Central memory CD8-positive, alpha-beta T cell (primary cell): ENCODE results near the gene CSNK2A3.

Experiments used
- ATAC-seq: fragments of 150-1000 bp; cut with Tn5 transposase; replicated peaks from 2 replicates; pipeline ENCODE4 v1.10.0; 2022; ENCODE audit warnings: mild to moderate bottlenecking, moderate FRiP score, moderate number of reproducible peaks; ENCODE audit not compliant: poor library complexity, severe bottlenecking; ENCODE audit errors: extremely low read depth
- DNase-seq, 2 donors: peaks; one replicate each; pipeline ENCODE4 v3.0.0; 2021; ENCODE audit warnings: low spot score in 2 of 2
- H3K27ac Mint-ChIP-seq: one replicate; pipeline ENCODE4 v1.8.0; 2022; ENCODE audit warnings: low read depth, mild to moderate bottlenecking, moderate library complexity, mixed read lengths
- H3K27me3 Mint-ChIP-seq: one replicate; pipeline ENCODE4 v1.8.0; 2022; ENCODE audit warnings: mixed read lengths
- H3K36me3 Mint-ChIP-seq: one replicate; pipeline ENCODE4 v1.8.0; 2022; ENCODE audit warnings: mild to moderate bottlenecking, moderate library complexity, mixed read lengths; ENCODE audit not compliant: insufficient read depth
- H3K4me1 Mint-ChIP-seq: one replicate; pipeline ENCODE4 v1.8.0; 2022; ENCODE audit warnings: mixed read lengths
- H3K4me3 Mint-ChIP-seq: one replicate; pipeline ENCODE4 v1.8.0; 2022; ENCODE audit warnings: mild to moderate bottlenecking, moderate library complexity, mixed read lengths
- H3K9me3 Mint-ChIP-seq: one replicate; pipeline ENCODE4 v1.8.0; 2022; ENCODE audit warnings: mixed read lengths

Gene CSNK2A3

GRCh38 chr11:11389238-11389637 is 36.2 kb upstream of the CSNK2A3 start:
- H3K27me3 Mint-ChIP-seq = peaks cover 23% of the 10 kb centered on the region
- no peak for ATAC-seq
- H3K9me3 Mint-ChIP-seq = no peaks in the 10 kb centered on the region
- no peak for DNase-seq
- no peaks in the 10 kb centered on the region for H3K4me1 Mint-ChIP-seq
- no peaks in the 10 kb centered on the region for H3K36me3 Mint-ChIP-seq
- no peak overlapping the region for H3K4me3 Mint-ChIP-seq
- H3K27ac Mint-ChIP-seq = no peak overlapping the region

DNA sequence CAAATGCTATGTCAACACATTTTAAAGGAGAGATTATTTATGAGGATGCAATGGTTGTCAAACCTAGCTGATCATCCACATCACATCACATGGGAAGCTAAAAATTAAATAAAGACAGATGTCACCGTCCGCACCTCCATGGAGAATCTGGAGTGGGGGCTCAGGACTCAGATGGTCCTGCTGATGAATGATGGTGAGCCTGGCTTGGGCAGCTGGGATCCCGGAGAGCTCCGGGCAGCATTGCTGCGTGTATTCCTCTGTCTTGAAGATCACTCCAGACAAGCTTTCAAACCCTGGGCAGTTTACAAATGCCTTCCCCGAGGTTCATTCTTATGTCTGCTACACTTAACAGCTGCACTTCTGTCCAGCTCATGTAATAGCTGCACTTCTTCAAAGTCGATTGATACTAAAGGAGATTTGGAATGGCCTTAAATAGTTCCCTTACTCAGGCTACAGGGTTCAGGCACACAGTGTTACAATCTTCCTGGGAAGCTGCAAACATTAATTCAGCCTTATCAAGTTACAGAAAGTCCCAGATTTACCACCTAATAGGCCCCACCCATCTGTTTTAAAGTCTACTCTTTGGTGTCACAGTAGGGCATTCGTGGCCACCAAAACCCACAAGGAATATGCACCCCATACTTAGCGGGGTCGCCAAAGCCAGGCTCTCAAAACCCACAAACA is 34.7 kb upstream of the CSNK2A3 start:
- Mint-ChIP-seq H3K4me3 (no peak overlapping the region), H3K9me3 (no peaks in the 10 kb centered on the region), H3K4me1 (no peaks in the 10 kb centered on the region), H3K27me3 (peaks cover 31% of the 10 kb centered on the region), H3K36me3 (no peaks in the 10 kb centered on the region), H3K27ac (no peak overlapping the region)
- DNase-seq = no peak
- no peak for ATAC-seq

DNA sequence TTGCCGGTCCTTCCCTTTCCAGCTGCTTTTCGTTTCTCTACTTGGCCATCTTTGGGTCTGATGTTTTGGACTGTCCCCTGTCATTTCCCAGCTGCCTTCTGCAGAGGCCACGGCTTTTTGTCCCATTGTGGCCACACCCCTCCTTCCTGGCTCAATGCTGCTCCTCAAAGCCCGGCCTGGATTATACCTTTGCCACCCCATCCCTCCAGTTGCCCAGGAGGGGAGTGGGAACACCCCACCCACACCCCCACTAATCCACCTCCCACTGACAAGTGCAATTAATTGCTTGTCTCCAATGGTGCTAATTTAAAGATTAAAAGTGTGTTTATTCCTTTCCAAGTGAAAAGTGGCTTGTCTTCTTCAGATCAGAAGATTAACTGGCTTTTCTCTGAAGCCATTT is 34.2 kb upstream of the CSNK2A3 start:
- DNase-seq = no peak
- Mint-ChIP-seq H3K4me1 (no peaks in the 10 kb centered on the region), H3K36me3 (no peaks in the 10 kb centered on the region), H3K4me3 (no peak overlapping the region), H3K9me3 (no peaks in the 10 kb centered on the region), H3K27ac (no peak overlapping the region), H3K27me3 (peaks cover 32% of the 10 kb centered on the region)
- ATAC-seq = no peak

GRCh38 chr11:11384829-11385228 is 31.8 kb upstream of the CSNK2A3 start:
- no peaks in the 10 kb centered on the region for H3K4me1 Mint-ChIP-seq
- H3K36me3 Mint-ChIP-seq = no peaks in the 10 kb centered on the region
- DNase-seq = no peak
- H3K4me3 Mint-ChIP-seq = no peak overlapping the region
- no peak overlapping the region for H3K27ac Mint-ChIP-seq
- ATAC-seq = no peak
- no peaks in the 10 kb centered on the region for H3K9me3 Mint-ChIP-seq
- H3K27me3 Mint-ChIP-seq = peaks cover 32% of the 10 kb centered on the region

DNA sequence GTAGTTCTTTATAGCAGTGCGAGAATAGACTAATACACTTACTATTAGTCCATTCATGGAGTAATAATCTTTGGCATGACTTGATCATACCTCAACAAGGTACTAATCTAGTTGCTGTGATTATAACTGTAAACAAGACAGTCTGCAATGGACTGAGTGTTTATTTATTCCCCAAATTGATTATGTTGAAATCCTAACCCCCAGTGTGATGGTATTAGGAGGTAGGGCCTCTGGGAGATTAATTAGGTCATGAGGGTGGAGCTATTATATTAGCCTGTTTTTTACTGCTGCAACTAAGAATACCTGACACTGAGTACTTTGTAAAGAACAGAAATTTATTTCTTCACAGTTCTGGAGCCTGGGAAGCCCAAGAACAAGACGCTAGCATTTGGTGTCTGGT is 30.9 kb upstream of the CSNK2A3 start:
- ATAC-seq = no peak
- Mint-ChIP-seq H3K27ac (no peak overlapping the region), H3K4me3 (no peak overlapping the region), H3K4me1 (no peaks in the 10 kb centered on the region), H3K36me3 (peaks cover 2% of the 10 kb centered on the region), H3K27me3 (peaks cover 30% of the 10 kb centered on the region), H3K9me3 (no peaks in the 10 kb centered on the region)
- no peak for DNase-seq

GRCh38 chr11:11382858-11383532 is 29.9 kb upstream of the CSNK2A3 start:
- DNase-seq (no peak), ATAC-seq (no peak)
- Mint-ChIP-seq H3K9me3 (no peaks in the 10 kb centered on the region), H3K27ac (no peak overlapping the region), H3K4me1 (no peaks in the 10 kb centered on the region), H3K27me3 (peaks cover 20% of the 10 kb centered on the region), H3K36me3 (peaks cover 2% of the 10 kb centered on the region), H3K4me3 (no peak overlapping the region)

DNA sequence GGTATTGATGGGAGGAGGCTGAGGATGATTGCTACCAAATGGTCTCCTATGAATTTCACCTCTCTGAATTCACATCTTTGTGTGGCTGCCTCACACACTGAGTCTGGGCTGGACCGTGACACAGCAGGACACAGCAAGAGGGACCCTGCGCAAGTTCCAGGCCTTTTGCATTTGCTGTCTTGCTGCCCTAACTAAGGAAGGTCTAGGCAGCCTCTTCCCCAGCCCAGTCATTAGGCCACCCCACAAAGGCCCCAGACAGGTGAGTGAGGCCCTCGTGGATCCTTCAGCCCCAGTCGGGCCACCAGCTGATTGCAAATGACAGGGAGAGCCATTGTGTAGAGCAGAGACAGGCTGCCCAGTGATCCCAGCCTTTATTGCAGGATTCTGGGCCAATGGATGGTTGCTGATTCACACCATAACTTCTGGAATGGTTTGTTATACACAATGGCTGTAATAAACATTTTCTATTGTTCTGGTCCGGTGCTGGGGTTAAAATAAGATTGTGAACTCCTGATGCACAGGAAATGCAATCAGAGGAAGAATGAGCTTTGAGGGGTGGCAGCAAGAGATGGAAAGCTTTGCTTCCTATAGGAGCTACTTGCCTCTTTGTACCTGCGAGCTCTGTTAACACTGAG is 28.5 kb upstream of the CSNK2A3 start:
- Mint-ChIP-seq H3K36me3 (peaks cover 2% of the 10 kb centered on the region), H3K9me3 (no peaks in the 10 kb centered on the region), H3K27ac (no peak overlapping the region), H3K4me1 (no peaks in the 10 kb centered on the region), H3K27me3 (peaks cover 10% of the 10 kb centered on the region), H3K4me3 (no peak overlapping the region)
- DNase-seq (no peak), ATAC-seq (no peak)

DNA sequence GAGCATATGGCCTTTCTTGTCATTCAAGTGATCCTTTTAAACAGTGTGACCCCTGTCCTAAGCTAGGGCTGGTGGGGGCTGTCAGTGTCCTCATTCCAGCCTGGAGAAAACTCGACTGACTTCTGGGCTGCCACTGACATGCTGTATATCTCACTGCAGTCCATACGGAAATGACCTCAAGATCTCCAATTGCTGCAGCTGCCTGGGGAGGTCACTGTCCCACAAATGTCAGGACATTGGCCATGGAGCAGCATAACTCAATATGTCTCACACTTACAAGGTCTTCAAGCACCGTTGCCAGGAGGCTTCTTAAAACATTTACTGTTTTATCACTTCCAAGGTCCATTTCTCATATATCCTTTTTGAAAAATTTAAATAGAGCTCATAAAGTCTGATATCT is 27.8 kb upstream of the CSNK2A3 start:
- H3K27ac Mint-ChIP-seq = no peak overlapping the region
- peaks cover 2% of the 10 kb centered on the region for H3K36me3 Mint-ChIP-seq
- H3K4me1 Mint-ChIP-seq = no peaks in the 10 kb centered on the region
- H3K27me3 Mint-ChIP-seq = peaks cover 10% of the 10 kb centered on the region
- no peaks in the 10 kb centered on the region for H3K9me3 Mint-ChIP-seq
- ATAC-seq (no peak), DNase-seq (no peak)
- H3K4me3 Mint-ChIP-seq = no peak overlapping the region

- H3K9me3 Mint-ChIP-seq = no peaks in the 10 kb centered on the region
- no peaks in the 10 kb centered on the region for H3K4me1 Mint-ChIP-seq
- H3K27ac Mint-ChIP-seq = no peak overlapping the region
- H3K36me3 Mint-ChIP-seq = peaks cover 2% of the 10 kb centered on the region
- H3K4me3 Mint-ChIP-seq = no peak overlapping the region
- H3K27me3 Mint-ChIP-seq = peaks cover 10% of the 10 kb centered on the region
- no peak for ATAC-seq
- DNase-seq = no peak
Observed at GRCh38 chr11:11380340-11380739, 27.3 kb upstream of the CSNK2A3 start.

GRCh38 chr11:11379661-11380060 is 26.6 kb upstream of the CSNK2A3 start:
- no peak overlapping the region for H3K27ac Mint-ChIP-seq
- peaks cover 2% of the 10 kb centered on the region for H3K36me3 Mint-ChIP-seq
- H3K4me1 Mint-ChIP-seq = no peaks in the 10 kb centered on the region
- no peaks in the 10 kb centered on the region for H3K9me3 Mint-ChIP-seq
- H3K27me3 Mint-ChIP-seq = peaks cover 10% of the 10 kb centered on the region
- DNase-seq = no peak
- no peak overlapping the region for H3K4me3 Mint-ChIP-seq
- ATAC-seq = no peak

DNA sequence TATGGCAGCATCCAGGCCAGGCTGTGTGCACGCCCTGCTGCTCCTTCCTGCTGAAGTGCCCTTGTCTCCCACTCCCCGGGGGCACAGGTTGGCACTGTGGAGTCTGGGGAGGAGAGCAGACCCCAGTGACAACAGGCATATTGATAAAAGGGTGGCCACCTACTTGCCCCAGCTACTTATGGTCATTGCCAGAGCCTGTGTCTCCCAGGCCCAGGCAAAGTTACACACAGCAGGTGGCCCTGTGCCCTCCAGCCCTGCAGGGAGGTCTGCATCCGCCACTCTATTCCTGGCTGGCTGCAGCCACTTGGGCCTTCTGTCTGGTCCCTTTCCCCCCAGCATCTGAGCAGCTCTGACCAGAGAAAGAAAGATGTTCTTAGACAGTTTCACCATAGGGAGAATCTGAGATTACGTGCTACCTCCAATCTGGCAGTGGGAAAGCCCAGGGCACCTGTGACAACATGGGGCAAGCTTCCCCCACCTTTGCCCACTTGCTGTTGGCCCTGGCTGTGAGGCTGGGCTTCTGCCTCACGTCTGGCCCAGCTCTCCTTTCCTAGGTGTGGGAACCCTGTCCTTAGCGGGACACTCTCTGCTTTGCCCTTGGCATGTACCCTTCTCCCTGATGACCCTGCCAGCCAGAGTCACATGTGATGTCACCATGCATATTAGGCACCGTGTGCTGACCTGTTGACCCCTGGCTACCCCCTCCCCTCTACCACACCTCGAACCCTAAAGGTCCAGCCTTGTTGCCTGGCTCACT is 25.3 kb upstream of the CSNK2A3 start:
- H3K27ac Mint-ChIP-seq = no peak overlapping the region
- no peaks in the 10 kb centered on the region for H3K9me3 Mint-ChIP-seq
- no peak for ATAC-seq
- no peak for DNase-seq
- H3K27me3 Mint-ChIP-seq = peaks cover 12% of the 10 kb centered on the region
- no peaks in the 10 kb centered on the region for H3K4me1 Mint-ChIP-seq
- H3K4me3 Mint-ChIP-seq = no peak overlapping the region
- H3K36me3 Mint-ChIP-seq = peaks cover 2% of the 10 kb centered on the region

- peaks cover under 1% of the 10 kb centered on the region for H3K36me3 Mint-ChIP-seq
- no peak overlapping the region for H3K27ac Mint-ChIP-seq
- H3K27me3 Mint-ChIP-seq = peaks cover 36% of the 10 kb centered on the region
- ATAC-seq (no peak), DNase-seq (no peak)
- no peak overlapping the region for H3K4me3 Mint-ChIP-seq
- no peaks in the 10 kb centered on the region for H3K4me1 Mint-ChIP-seq
- H3K9me3 Mint-ChIP-seq = no peaks in the 10 kb centered on the region
Observed at GRCh38 chr11:11374358-11375148, 21.5 kb upstream of the CSNK2A3 start.
